NCI-H1436 treated with DMSO at 0.1 percent for 48 hours (cell line): Measurements from ENCODE around the gene BAIAP3.
"Not testable (repeated sequence)": the region's sequence is repeated elsewhere in the genome, so short reads cannot be mapped to it uniquely, and the experiment has no call there.

Experiments
- DNase-seq: peaks from one replicate; lab custom pipeline; 2025; lab: John Stamatoyannopoulos, UW

The BAIAP3 gene, protein sequence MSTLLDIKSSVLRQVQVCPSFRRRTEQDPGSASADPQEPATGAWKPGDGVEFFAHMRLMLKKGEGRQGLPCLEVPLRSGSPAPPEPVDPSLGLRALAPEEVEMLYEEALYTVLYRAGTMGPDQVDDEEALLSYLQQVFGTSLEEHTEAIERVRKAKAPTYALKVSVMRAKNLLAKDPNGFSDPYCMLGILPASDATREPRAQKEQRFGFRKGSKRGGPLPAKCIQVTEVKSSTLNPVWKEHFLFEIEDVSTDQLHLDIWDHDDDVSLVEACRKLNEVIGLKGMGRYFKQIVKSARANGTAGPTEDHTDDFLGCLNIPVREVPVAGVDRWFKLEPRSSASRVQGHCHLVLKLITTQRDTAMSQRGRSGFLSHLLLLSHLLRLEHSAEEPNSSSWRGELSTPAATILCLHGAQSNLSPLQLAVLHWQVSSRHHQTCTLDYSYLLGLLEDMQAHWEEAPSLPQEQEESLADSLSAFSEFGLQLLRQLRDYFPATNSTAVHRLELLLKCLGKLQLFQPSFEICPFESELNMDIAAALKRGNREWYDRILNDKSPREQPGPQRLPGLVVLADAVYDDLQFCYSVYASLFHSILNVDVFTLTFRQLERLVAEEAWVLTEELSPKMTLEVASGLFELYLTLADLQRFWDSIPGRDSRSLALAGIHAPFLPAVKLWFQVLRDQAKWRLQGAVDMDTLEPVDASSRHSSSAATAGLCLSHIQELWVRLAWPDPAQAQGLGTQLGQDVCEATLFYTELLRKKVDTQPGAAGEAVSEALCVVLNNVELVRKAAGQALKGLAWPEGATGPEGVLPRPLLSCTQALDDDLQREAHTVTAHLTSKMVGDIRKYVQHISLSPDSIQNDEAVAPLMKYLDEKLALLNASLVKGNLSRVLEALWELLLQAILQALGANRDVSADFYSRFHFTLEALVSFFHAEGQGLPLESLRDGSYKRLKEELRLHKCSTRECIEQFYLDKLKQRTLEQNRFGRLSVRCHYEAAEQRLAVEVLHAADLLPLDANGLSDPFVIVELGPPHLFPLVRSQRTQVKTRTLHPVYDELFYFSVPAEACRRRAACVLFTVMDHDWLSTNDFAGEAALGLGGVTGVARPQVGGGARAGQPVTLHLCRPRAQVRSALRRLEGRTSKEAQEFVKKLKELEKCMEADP

DNA sequence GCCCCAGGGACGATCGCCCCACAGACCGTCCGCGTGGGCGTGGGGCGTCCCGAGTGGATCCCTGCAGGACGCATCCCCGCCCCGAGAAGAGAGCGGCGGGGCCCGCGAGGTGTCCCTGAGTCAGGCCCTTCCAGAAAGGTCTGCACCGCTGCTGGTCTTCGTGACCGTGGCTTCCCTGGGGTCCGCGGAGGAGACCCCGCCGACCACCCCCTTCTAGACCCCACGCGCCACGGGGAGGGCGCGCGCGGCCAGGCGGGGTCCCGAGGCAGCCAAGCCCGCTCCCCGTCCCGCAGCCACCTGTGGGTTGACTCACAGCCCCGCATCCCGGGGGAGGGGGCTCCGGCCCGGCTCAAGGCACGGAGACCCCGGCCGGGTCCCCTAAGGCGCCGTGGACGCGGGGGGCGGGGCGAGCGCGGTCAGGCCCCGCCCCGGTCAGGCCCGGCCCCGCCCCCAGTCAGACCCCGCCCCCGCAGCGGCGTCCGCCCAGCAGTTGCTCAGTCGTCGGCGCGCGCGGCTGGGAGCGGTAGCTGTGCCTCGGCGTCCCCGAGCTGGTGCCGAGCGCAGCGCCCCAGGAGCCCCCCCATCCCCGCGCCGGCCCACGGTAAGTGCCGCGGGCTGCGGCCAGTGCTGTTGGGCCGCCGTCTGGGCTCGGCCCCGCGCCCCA, at the start of gene BAIAP3:
Gene BAIAP3, plus strand, starts transcription at position 497 of the 664 bp plus-strand sequence. CDS start 4,905 bp downstream, outside the sequence.
- DNase-seq, result no peak

DNA sequence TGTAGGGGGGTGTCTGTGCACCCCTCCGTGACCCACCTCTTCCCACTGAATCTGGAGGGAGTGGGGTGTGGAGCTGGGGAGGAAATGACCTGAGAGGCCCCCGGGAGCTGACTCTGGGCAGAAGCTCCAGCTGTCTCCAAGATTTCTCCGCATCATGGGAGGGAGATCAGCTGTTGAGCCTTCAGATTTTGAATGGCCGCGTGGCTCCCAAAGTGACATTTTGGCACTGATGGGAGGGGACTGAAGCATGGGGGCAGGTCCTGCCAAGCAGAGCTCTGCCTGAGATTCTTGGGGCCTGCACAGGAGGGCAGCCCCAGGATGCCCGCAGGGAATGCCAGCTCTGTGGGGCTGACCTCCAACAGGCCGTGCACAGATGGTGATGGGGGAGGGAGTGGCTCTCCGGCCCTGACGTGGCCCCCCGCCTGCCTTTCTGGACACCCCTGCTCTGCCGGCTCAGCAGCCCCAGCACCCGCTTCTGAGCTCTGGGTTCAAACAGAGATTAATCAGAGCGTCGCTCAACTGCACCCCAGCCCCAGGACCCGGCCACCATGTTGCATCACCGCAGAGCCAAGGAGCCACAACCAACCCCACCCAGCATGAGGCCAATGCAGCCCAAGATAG, 49.3 kb upstream of the BAIAP3 start:
- no peak for DNase-seq

DNA sequence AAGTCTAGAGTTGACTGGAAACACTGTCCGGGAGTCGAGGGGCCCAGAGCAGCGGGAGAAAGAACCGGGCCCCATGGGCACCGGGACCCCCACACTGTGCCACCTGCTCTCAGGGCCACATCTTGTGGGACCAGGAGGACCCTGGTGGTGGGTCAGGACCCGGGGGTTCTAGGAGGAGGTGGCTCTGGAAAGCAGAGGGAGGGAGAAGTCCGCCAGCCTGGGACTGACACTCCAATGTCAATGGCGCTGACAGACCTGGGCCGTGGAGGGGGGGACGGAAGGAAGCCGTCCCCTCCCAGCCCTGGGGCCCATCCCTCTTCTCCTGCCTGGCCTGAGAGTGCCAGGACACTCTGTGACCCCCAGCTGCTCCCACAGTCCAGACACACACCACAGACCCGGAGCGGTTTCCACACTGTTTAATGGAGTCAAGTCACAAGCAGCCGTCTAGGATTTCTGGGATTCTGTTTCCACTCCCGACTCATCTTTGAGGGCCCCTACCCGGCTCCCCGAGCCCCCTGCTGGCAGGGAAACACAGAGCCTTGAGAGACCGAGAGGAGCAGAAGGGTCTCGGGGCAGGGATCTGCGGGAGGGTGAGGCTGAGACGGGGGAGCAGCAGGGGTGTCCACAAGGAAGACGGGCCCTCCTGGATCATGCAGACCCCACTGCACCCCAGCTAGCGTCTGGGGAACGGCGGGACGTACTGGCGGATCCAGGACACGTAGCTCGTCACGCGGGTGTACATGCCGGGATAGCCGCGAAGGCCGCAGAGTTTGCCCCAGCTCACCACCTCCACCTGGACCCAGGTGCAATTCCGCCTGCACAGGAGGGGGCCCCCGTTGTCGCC, 47.6 kb upstream of the BAIAP3 start:
- DNase-seq, result no peak

DNA sequence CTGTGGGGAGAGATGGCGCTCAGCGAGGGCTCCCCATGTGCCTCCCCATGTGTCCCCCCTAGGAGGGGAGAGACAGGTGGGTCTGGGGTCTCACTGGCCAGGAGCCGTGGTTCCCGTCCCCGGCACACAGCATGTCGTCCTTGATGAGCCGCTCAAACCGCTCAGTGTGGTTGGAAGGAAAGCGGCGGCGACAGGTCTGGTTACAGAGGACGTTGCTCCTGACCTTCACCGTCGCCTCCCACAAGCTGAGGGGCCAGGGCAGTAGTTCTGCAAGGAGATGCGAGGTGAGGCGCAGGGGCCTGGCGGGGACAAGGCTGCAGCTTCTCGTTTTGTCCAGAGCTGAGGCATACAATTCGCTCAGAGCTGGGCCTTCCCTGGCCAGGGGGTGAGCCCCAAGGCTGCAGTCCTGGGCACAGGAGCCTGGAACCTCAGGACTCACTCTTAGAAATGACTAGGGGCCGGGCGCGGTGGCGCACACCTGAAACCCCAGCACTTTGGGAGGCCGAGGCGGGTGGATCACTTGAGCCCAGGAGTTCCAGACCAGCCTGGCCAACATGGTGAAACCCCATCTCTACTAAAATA, 46.8 kb upstream of the BAIAP3 start:
- DNase-seq, result no peak

DNA sequence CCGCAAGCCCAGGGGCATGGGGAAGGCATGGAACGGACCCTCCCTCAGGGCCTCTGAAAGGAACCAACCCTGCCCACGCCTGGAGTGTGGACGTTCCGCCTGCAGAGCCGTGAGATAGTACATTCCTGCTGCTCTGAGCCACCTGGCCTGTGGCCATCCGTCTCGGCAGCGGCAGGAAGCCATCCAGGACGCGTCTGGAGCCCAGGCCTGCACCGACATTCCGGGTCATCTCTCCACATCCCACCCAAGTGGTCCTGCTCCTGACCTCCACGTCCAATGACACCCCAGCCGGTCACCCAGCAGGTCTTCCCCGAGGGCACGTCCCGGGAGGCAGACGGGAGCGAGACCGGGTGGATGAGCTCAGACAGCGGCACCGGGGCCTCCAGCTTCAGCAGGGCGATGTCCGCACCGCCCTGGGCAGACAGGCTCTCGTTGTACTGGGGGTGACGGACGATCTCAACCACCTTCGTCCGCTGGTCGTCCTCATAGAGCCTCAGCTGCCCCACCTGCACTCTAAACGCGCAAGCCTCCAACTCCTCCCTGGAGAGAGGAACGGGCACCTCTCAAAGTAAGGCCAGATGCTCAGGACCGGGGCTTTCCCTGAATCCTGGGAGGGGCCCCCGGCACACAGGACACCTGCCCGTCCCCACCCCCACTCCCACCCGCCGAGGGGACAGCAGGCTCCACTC, 45.3 kb upstream of the BAIAP3 start:
- DNase-seq, result no peak

DNA sequence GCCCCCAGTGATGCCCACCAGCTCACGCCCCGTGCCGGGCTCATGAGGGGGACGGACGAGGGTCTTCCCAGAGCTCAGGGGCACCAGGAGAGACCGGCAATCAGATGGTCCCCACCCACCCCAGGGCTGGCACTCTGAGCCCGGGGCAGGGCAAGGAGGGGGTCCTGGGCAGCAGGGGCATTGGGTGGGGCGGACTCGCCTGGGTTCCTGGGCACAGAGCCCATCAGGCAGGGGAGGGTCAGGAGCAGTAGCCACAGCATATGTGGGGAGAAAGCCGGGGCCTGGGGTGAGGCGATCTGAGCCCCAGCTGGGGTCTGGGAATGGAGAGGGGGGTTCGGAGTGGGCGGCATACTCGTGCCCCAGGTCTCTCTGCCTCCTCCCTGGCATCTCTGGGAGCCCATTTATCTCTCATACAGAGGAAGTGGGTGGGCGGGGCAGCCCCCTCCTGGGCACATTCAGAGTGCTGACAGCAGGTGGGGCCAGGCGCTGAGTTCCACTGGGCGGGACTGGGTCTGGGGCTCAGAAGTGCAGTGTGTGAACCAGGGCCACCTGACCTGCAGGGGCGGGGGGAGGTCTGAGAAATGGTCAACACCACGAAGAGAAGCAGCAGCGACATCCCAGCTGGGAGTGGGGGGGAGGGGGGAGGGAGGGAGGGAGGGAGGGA, 44.5 kb upstream of the BAIAP3 start:
- no peak for DNase-seq

DNA sequence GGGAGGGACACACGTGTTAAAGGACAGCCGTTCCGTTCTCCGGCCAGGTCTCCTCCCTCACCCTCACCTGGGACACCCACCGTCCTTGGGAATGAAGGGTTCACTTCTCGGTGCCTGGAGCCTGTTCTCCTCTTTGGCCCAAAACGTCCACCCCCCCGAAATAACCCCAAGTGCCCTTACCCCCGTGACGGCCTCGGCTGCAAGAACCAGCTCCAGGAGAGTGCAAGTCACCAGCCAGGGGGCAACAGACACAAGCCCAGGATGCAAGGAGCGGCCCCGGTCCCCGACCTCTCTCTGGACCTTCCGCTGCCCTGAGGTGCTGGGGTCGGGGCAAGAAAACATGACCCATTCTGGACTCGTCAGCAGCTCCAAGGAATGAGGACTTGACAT, 44.0 kb upstream of the BAIAP3 start:
- no peak for DNase-seq

DNA sequence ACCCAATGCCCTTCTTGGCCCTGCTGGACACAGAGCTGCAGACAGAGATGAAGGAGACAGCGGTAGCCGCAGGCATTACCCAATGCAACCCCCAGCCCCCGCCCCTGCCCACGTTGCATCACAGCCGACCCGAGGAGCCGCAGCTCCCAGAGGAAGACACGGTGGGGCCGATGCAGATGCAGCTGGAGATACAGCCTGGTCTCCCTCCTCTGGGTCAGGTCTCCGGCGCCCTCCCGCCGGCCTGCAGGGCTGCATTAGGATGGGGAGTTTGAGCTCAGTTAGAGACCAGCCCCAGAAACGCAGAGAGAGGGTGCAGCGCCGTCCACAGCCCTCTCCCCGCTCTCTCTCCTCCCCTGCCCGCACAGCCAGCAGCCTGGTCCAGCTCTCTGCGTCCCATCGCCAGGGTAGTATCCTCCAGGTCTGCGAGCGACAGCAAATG, 43.4 kb upstream of the BAIAP3 start:
- DNase-seq, result no peak

DNA sequence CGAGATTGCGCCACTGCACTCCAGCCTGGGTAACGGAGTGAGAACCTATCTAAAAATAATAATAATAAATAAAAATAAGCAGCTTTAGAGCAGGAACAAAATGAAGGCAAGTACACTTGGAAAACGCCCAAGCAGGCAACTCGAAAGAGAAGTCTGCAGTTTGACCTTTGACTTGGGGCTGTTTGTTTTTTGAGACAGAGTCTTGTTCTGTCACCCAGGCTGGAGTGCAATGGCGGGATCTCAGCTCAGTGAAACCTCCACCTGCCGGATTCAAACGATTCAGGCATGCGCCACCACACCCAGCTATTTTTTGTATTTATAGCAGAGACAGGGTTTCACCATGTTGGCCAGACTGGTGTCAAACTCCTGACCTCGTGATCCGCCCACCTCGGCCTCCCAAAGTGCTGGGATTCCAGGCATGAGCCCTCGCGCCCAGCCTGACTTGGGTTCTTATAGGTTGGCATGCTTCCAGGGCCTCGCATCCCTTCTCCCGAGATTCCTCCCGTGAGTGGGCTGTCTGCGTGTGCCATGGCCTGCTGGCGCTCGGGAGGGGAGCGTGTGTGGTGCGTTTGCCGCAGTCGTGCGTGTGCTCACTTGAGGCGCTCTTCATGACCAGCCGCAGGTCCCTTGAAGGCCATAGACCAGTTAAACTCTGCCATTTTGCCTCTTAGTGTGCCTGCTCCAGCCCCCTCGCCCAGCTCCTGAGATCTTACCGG, 42.4 kb upstream of the BAIAP3 start:
- DNase-seq, result no peak

DNA sequence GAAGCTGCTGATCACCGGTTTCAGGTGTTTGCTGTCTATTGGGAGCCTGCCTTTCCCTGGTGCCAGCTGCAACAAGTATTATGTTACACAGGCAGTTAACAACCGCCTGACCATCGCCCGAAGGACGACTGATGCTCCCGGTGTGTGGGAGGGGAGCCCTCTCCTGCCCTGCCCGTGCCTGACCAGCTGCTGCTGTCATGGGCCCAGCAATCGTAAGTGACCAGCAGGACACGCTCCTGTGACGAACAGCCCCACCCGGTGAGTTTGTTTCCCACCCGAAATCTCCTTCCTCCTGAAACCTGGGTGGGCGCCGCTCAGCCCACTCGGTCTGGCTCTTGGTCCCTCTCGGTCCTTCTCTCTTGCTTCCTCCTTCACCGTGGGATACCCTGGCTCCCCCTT, 41.9 kb upstream of the BAIAP3 start:
- no peak for DNase-seq

DNA sequence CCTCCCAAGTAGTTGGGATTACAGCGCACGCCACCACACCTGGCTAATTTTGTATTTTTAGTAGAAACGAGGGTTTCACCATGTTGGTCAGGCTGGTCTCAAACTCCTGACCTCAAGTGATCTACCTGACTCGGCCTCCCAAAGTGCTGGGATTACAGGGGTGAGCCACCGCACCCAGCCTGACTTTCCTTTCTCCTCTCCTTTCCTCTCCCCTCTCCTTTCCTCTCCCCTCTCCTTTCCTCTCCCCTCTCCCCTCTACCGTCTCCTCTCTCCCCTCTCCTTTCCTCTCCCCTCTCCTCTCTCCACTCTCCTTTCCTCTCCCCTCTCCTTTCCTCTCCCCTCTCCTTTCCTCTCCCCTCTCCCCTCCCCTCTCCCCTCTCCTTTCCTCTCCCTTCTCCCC, 41.2 kb upstream of the BAIAP3 start:
- not testable (repeated sequence) for DNase-seq

DNA sequence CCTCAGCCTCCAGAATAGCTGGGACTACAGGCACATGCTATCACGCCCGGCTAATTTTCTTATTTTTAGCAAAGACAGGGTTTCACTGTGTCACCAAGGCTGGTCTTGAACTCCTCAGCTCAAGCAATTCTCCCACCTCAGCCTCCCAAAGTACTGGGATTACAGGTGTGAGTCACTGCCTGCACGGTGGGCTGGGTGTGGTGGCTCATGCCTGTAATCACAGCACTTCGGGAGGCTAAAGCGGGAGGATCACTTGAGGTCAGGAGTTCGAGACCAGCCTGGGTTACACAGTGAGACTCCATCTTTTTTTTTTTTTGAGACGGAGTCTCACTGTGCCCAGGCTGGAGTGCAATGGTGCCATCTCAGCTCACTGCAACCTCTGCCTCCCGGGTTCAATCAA, 40.6 kb upstream of the BAIAP3 start:
- DNase-seq, result not testable (repeated sequence)

DNA sequence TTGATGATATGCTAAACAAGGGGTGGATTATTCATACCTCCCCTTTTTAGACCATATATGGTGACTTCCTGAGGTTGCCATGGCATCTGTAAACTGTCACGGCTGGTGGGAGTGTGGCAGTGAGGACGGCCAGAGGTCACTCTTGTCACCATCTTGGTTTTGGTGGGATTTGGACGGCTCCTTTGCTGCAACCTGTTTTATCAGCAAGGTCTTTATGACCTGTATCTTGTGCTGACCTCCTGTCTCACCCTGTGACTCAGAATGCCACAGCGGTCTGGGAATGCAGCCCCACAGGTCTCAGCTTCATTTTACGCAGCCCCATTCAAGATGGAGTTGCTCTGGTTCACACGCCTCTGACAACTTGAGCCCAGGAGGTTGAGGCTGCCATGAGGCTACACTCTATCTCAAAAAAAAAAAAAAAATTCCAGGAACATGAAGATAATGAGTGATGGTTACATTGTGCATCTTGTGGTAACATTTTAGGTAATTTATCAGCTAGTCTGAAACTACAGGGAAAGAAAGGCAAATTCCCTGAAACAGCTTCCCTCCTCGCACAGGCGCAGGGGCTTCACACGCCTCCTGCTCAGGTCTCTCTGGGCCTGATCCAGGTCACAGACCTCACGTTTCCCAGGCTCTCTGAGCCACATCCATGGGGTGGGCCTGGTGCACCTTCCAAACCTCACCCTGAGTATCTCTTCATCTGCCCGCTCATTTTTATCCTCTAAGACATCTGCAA, 39.4 kb upstream of the BAIAP3 start:
- no peak for DNase-seq

DNA sequence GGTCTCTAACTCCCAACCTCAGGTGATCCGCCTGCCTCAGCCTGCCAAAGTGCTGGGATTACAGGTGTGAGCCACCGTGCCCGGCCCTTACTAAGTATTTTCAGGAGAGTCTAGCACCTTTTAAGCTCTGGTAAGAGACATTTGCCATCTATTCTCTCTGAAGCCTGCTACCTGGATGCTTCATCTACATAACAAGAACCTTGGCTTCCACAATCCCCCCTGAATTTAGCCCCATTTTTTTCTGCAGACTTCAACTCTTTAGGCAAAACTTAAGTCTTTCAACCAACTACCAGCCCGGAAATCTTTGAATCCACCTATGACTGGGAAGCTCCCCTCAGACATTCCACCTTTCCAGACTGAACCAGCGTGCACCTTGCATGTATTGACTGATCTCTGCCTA, 38.0 kb upstream of the BAIAP3 start:
- no peak for DNase-seq

DNA sequence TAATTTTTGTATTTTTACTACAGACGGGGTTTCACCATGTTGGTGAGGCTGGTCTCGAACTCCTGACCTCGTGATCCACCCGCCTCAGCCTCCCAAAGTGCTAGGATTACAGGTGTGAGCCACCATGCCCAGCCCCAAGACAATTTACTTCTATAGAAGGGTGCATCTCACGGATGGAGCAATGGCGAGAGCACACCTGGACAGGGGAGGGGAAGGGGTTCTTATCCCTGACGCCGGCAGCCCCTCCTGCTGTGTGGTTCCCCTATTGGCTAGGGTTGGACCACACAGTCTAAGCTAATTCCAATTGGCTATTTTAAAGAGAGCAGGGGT, 36.8 kb upstream of the BAIAP3 start:
- not testable (repeated sequence) for DNase-seq

DNA sequence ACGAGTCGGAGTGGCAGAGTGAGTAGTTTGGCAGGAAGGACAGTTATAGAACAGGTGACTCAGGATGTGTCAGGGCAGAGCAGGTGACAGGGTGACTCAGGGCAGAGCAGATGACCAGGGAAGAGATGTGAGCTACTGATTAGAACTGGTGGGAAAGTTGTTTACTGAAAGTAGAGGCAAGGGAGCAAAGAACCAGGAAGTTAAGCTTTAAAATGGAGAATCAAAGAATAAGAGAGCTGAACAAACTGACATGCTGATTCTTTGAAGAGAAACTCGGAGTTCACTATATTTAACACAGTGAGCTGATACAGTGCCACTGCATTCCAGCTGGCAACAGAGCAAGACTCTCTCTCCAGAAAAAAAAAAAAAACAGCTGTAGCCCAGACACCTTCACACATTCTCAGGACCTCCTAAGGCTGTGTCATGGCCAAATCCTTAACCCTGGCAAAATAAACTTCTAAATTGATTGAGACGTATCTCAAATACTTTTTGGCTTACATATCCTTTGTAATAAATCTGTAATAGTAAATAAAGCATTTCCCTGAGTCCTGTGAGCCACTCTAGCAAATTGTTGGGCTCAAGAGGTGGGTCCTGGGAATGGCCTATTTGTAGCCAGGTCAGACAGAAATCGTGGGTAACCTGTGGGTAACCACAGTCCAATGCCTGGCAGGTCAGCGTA, 36.3 kb upstream of the BAIAP3 start:
- no peak for DNase-seq

DNA sequence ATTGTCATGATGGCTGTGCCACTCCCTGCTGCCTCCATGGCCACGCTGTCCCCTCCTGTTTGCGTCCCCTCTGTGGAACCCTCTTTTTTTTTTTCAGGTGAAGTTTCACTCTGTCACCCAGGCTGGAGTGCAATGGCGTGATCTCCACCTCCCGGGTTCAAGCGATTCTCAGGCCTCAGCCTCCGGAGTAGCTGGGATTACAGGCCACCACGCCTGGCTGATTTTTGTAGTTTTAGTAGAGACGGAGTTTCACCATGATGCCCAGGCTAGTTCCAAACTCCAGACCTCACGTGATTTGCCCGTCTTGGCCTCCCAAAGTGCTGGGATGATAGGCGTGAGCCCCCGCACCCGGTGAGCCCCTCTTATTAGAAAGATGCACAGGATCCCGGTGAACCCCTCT, 35.0 kb upstream of the BAIAP3 start:
- no peak for DNase-seq
